ENCODE data around the gene MAPKAPK2. TPM values are rescaled to one million over a fixed set of nuclear protein-coding genes. Genes with fewer than 3 reads are reported as not detected.

Gene MAPKAPK2
- total and polyA plus RNA-seq, 2 of the 13 experiments (the other 11 are each of a cell fraction or from before 2014, with no cell fraction given), result 16.6 to 34.0 TPM

DNA sequence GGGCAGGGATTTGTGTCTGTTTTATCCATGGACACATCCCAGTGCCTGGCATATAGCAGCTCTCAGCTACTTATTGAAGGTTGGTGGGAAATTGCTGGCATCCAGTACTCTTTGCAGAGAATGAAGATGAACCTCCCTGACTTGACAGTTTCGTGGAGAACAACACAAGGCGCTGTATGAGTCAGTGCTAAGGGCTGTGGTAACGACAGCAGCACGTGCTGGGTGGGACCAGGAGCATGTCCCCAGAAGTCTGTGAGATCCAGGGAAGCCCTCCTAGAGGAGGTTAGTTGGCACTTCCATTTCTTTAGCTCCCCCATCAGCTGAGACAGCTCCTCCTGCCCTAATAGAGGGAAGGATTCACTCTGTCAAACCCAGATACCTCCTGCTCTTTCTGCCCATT lies 60.0 kb downstream of the MAPKAPK2 start:
- intact Hi-C loops (cut with micrococcal nuclease; ENCODE audit: unreplicated experiment), result no loop called here
- CTCF ChIA-PET (ENCODE audit: low intra/inter-chr PET ratio, low total read pairs), result no interaction called here
- in situ Hi-C loops (cut with HindIII; ENCODE audit: extremely low pct_ligation_motif_present, low pct_unique_long_range_greater_than_20kb), result no loop called here
- no peak for TF ChIP-seq SALL1 (CRISPR knock-in tag; IDR thresholded peaks at IDR 0.05)
- no peak for TF ChIP-seq SP2 (CRISPR knock-in tag; IDR thresholded peaks at IDR 0.05)
- no peak for TF ChIP-seq SIN3B (IDR thresholded peaks at IDR 0.05; ENCODE audit: low read length)
- TF ChIP-seq, protein P1, sequence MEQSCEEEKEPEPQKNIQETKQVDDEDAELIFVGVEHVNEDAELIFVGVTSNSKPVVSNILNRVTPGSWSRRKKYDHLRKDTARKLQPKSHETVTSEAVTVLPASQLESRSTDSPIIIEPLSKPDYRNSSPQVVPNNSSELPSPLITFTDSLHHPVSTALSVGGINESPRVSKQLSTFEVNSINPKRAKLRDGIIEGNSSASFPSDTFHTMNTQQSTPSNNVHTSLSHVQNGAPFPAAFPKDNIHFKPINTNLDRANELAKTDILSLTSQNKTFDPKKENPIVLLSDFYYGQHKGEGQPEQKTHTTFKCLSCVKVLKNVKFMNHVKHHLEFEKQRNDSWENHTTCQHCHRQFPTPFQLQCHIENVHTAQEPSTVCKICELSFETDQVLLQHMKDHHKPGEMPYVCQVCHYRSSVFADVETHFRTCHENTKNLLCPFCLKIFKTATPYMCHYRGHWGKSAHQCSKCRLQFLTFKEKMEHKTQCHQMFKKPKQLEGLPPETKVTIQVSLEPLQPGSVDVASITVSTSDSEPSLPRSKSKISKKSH (CRISPR knock-in tag; IDR thresholded peaks at IDR 0.05; ENCODE audit: borderline replicate concordance), result no peak
- TF ChIP-seq IRF2 (CRISPR knock-in tag; IDR thresholded peaks at IDR 0.05), result no peak
- TF ChIP-seq ZSCAN30 (CRISPR knock-in tag; IDR thresholded peaks at IDR 0.05), result no peak
- TF ChIP-seq CAMTA2 (CRISPR knock-in tag; IDR thresholded peaks at IDR 0.05; ENCODE audit: borderline replicate concordance), result no peak
- no peak for TF ChIP-seq CBX5 (CRISPR knock-in tag; IDR thresholded peaks at IDR 0.05; ENCODE audit: borderline replicate concordance)
- TF ChIP-seq, protein P2, sequence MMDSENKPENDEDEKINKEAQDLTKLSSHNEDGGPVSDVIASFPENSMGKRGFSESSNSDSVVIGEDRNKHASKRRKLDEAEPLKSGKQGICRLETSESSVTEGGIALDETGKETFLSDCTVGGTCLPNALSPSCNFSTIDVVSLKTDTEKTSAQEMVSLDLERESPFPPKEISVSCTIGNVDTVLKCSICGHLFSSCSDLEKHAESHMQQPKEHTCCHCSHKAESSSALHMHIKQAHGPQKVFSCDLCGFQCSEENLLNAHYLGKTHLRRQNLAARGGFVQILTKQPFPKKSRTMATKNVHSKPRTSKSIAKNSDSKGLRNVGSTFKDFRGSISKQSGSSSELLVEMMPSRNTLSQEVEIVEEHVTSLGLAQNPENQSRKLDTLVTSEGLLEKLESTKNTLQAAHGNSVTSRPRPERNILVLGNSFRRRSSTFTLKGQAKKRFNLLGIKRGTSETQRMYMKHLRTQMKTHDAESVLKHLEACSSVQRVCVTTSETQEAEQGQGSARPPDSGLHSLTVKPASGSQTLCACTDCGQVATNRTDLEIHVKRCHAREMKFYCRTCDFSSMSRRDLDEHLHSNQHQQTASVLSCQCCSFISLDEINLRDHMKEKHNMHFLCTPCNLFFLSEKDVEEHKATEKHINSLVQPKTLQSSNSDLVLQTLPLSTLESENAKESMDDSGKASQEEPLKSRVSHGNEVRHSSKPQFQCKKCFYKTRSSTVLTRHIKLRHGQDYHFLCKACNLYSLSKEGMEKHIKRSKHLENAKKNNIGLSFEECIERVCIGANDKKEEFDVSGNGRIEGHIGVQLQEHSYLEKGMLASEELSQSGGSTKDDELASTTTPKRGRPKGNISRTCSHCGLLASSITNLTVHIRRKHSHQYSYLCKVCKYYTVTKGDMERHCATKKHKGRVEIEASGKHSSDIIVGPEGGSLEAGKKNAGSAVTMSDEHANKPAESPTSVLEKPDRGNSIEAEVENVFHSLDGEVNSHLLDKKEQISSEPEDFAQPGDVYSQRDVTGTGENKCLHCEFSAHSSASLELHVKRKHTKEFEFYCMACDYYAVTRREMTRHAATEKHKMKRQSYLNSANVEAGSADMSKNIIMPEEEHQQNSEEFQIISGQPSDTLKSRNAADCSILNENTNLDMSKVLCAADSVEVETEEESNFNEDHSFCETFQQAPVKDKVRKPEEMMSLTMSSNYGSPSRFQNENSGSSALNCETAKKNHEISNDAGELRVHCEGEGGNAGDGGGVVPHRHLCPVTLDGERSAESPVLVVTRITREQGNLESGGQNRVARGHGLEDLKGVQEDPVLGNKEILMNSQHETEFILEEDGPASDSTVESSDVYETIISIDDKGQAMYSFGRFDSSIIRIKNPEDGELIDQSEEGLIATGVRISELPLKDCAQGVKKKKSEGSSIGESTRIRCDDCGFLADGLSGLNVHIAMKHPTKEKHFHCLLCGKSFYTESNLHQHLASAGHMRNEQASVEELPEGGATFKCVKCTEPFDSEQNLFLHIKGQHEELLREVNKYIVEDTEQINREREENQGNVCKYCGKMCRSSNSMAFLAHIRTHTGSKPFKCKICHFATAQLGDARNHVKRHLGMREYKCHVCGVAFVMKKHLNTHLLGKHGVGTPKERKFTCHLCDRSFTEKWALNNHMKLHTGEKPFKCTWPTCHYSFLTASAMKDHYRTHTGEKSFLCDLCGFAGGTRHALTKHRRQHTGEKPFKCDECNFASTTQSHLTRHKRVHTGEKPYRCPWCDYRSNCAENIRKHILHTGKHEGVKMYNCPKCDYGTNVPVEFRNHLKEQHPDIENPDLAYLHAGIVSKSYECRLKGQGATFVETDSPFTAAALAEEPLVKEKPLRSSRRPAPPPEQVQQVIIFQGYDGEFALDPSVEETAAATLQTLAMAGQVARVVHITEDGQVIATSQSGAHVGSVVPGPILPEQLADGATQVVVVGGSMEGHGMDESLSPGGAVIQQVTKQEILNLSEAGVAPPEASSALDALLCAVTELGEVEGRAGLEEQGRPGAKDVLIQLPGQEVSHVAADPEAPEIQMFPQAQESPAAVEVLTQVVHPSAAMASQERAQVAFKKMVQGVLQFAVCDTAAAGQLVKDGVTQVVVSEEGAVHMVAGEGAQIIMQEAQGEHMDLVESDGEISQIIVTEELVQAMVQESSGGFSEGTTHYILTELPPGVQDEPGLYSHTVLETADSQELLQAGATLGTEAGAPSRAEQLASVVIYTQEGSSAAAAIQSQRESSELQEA (CRISPR knock-in tag; IDR thresholded peaks at IDR 0.05; ENCODE audit: not compliant biosample characterization), result no peak
- no peak for TF ChIP-seq AGO2 (optimal IDR thresholded peaks at IDR 0.05; ENCODE audit: low read depth, low read length)
- no peak for TF ChIP-seq ZNF674 (CRISPR knock-in tag; IDR thresholded peaks at IDR 0.05; ENCODE audit: low read depth)
- no peak for TF ChIP-seq SMARCE1 (IDR thresholded peaks at IDR 0.05; ENCODE audit: borderline replicate concordance)
- no peak for TF ChIP-seq TCF7 (IDR thresholded peaks at IDR 0.05; ENCODE audit: low read depth)
- TF ChIP-seq, protein P3, sequence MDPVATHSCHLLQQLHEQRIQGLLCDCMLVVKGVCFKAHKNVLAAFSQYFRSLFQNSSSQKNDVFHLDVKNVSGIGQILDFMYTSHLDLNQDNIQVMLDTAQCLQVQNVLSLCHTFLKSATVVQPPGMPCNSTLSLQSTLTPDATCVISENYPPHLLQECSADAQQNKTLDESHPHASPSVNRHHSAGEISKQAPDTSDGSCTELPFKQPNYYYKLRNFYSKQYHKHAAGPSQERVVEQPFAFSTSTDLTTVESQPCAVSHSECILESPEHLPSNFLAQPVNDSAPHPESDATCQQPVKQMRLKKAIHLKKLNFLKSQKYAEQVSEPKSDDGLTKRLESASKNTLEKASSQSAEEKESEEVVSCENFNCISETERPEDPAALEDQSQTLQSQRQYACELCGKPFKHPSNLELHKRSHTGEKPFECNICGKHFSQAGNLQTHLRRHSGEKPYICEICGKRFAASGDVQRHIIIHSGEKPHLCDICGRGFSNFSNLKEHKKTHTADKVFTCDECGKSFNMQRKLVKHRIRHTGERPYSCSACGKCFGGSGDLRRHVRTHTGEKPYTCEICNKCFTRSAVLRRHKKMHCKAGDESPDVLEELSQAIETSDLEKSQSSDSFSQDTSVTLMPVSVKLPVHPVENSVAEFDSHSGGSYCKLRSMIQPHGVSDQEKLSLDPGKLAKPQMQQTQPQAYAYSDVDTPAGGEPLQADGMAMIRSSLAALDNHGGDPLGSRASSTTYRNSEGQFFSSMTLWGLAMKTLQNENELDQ (CRISPR knock-in tag; IDR thresholded peaks at IDR 0.05; ENCODE audit: borderline replicate concordance), result no peak

More for the DNA sequence above, 60.0 kb downstream of the MAPKAPK2 start:
- Histone ChIP-seq H3K9ac (ENCODE audit: insufficient read depth, low read depth, low read length) (no peak overlapping the region), H3K36me3 (replicated peaks in 1 of 2; ENCODE audit: control insufficient read depth in 1 of 2, insufficient read depth in 2 of 2, low read length in 2 of 2) (no peaks in the 10 kb centered on the region), H3K4me3 (replicated peaks in 1 of 3; ENCODE audit: insufficient read depth in 1 of 3, low read depth in 2 of 3, low read length in 3 of 3) (no peak overlapping the region), H3K27ac (ENCODE audit: extremely low read length, insufficient read depth, low read length) (no peak overlapping the region), H3K27me3 (ENCODE audit: control insufficient read depth in 1 of 2, insufficient read depth in 2 of 2, low read length in 2 of 2) (peaks cover 0 to 11% of the 10 kb centered on the region in 2 experiments; a peak in 3 of 5 replicates), H4K20me1 (ENCODE audit: insufficient read depth, low read length) (no peaks in the 10 kb centered on the region), H3K79me2 (ENCODE audit: insufficient read depth, low read length) (no peaks in the 10 kb centered on the region), H3K9me3 (ENCODE audit: low read length) (no peaks in the 10 kb centered on the region), H3K4me1 (ENCODE audit: insufficient read depth, low read length) (no peaks in the 10 kb centered on the region), H3K4me2 (ENCODE audit: low read depth, low read length) (no peak overlapping the region), H2AFZ (ENCODE audit: low read length) (no peak overlapping the region)
- no TSS peak for BruUV-seq (replicated peaks)
- no peak for FAIRE-seq
- WGBS (ENCODE audit: low lambda C conversion rate), result 41% methylated on average over 4 of the region's 4 CpGs
- no peak for DNase-seq (ENCODE audit: low spot score)
- ATAC-seq, result no peak
- POLR2A ChIA-PET, result interaction anchor here (0.7 kb wide), 1 partner anchor 132 kb away, joined by 3 read pairs; no protein-coding TSS in a partner anchor
